ENCODE results near the gene IFTAP.

DNA sequence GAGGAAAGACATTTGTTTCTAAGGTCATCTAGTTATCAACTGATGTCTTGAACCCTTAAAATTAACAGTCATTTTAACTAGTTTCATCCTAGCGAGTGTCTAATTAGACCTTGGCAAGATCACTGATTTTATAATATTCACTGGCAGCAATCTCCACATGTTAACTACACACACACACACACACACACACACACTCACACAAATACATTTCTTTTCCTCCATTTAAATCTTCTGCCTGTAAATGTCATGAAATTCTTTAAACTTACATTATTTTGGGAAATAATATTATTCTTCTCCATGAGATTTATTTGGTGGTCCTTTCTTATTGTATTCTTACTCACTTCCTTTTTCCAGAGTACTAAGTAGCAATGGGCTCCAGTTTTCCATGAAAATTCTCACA, 2.9 kb upstream of the IFTAP start:
- no peak for TF ChIP-seq SIN3A (IDR thresholded peaks at IDR 0.05; ENCODE audit: borderline replicate concordance, low read depth, low read length)
- no peak for TF ChIP-seq SMC3 (IDR thresholded peaks at IDR 0.05; ENCODE audit: low read depth, low read length)

Measured in SK-N-SH (cell line).